WTC11 (cell line): ENCODE results near the gene LIN7A.

Experiments
- CTCF ChIP-seq: fragments of 200-600 bp; IDR thresholded peaks from 2 replicates; pipeline ENCODE4 v1.8.0; 2022; ENCODE audit warnings: antibody characterized with exemption
- E2F5 ChIP-seq: sonication (generic); formaldehyde crosslinking; IDR thresholded peaks from 2 replicates; pipeline ENCODE4 v1.8.1; 2022; ENCODE audit warnings: mild to moderate bottlenecking, moderate library complexity, missing genetic modification reagents
- ETV6 ChIP-seq: sonication (generic); formaldehyde crosslinking; IDR thresholded peaks from 2 replicates; pipeline ENCODE4 v1.8.1; 2022; ENCODE audit warnings: mild to moderate bottlenecking, missing genetic modification reagents
- JUN ChIP-seq: sonication (generic); formaldehyde crosslinking; IDR thresholded peaks from 2 replicates; pipeline ENCODE4 v1.8.0; 2023; ENCODE audit warnings: mild to moderate bottlenecking, missing genetic modification reagents
- MYBL2 ChIP-seq: sonication (generic); formaldehyde crosslinking; IDR thresholded peaks from 2 replicates; pipeline ENCODE4 v1.8.1; 2023; ENCODE audit warnings: mild to moderate bottlenecking, moderate library complexity, missing genetic modification reagents
- USF1 ChIP-seq: sonication (generic); formaldehyde crosslinking; IDR thresholded peaks from 2 replicates; pipeline ENCODE4 v1.8.0; 2022; ENCODE audit warnings: mild to moderate bottlenecking, missing genetic modification reagents
- ZNF138 ChIP-seq: sonication (generic); formaldehyde crosslinking; conservative IDR thresholded peaks from 2 replicates; pipeline ENCODE4 v1.8.1; 2022; ENCODE audit warnings: mild to moderate bottlenecking, moderate library complexity, missing genetic modification reagents
- TF ChIP-seq, protein P1 (sequence below): sonication (generic); formaldehyde crosslinking; IDR thresholded peaks from 2 replicates; pipeline ENCODE4 v1.8.1; 2023; ENCODE audit warnings: mild to moderate bottlenecking, missing genetic modification reagents, moderate library complexity
- TF ChIP-seq, protein P2 (sequence below): sonication (generic); formaldehyde crosslinking; IDR thresholded peaks from 2 replicates; pipeline ENCODE4 v1.8.0; 2023; ENCODE audit warnings: missing genetic modification reagents

- TF ChIP-seq JUN (CRISPR knock-in tag) (no peak), MYBL2 (CRISPR knock-in tag) (no peak), E2F5 (CRISPR knock-in tag) (no peak), CTCF (no peak), ETV6 (no peak), ZNF138 (CRISPR knock-in tag) (no peak), USF1 (CRISPR knock-in tag) (no peak)
- TF ChIP-seq, protein P1, sequence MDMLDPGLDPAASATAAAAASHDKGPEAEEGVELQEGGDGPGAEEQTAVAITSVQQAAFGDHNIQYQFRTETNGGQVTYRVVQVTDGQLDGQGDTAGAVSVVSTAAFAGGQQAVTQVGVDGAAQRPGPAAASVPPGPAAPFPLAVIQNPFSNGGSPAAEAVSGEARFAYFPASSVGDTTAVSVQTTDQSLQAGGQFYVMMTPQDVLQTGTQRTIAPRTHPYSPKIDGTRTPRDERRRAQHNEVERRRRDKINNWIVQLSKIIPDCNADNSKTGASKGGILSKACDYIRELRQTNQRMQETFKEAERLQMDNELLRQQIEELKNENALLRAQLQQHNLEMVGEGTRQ (CRISPR knock-in tag) = no peak
- TF ChIP-seq, protein P2, sequence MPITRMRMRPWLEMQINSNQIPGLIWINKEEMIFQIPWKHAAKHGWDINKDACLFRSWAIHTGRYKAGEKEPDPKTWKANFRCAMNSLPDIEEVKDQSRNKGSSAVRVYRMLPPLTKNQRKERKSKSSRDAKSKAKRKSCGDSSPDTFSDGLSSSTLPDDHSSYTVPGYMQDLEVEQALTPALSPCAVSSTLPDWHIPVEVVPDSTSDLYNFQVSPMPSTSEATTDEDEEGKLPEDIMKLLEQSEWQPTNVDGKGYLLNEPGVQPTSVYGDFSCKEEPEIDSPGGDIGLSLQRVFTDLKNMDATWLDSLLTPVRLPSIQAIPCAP (CRISPR knock-in tag) = no peak
These were observed 99.0 kb downstream of the LIN7A start for GRCh38 chr12:80838708-80839107.
